ENCODE results near the gene TMEM213. TPM values are rescaled to one million over a fixed set of nuclear protein-coding genes. Genes with fewer than 3 reads are reported as not detected.

The TMEM213 gene
- total and polyA plus RNA-seq, 2 of the 8 experiments (the other 6 are each of a cell fraction or from before 2014, with no cell fraction given): 0.21 to 0.67 TPM

DNA sequence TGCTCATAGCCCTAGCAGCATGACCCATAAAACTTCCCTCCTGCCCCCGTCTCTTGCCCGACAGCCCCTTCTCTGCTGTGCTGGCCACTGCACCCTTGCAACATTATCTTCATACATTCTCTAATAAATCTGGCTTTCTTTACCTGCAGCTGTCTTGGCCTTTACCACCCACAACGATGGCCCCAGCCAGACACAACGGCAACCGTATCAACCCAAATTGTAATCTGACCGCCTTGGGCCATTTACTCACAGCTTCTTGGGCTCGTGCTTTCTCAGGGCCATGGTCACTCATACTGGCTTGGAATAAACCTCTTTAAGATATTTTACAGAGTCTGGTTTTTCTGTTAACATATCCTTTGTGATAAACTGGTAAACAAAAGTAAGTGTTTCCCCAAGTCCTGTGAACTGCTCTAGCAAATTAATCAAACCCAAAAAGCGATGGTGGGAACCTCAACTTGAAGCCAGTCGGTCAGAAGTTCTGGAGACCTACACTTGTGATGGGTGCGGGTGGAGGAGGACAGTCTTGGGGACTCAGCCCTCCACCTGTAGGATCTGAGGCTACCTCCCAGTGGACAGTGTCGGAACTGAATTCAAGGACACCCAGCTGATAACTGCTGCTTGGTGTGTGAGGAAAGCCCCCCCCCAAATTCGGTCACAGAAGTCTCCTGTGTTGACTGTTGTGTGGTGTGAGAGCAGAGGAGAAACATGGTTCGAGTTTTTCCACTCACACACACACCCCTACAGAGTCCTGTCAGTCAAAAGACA lies 87.8 kb downstream of the TMEM213 start:
- Histone ChIP-seq H2AK5ac (ENCODE audit: low read depth, low read length) (no peak overlapping the region), H3K27ac (ENCODE audit: low read depth, low read length) (no peak overlapping the region), H4K8ac (ENCODE audit: extremely low read depth, insufficient read depth, low read length) (no peak overlapping the region), H4K91ac (replicated peaks; ENCODE audit: insufficient read length, low read length) (no peak overlapping the region), H3K18ac (ENCODE audit: extremely low read depth, low read length) (no peak overlapping the region), H3K79me1 (ENCODE audit: low read depth, low read length) (no peaks in the 10 kb centered on the region; the same call in 1 of the 2 replicates), H2BK120ac (replicated peaks; ENCODE audit: low read depth, low read length) (no peak overlapping the region), H2BK15ac (ENCODE audit: low read length) (no peak overlapping the region), H3K23me2 (ENCODE audit: low read depth, low read length) (no peaks in the 10 kb centered on the region), H3K23ac (ENCODE audit: insufficient read length) (no peak overlapping the region), H3K14ac (ENCODE audit: insufficient read length) (no peak overlapping the region), H4K20me1 (replicated peaks in 1 of 2; ENCODE audit: control insufficient read depth in 1 of 2, insufficient read depth in 2 of 2, low read length in 2 of 2) (no peaks in the 10 kb centered on the region), H3K4ac (replicated peaks; ENCODE audit: insufficient read length, low read depth, low read length) (no peak overlapping the region), H2BK12ac (ENCODE audit: low read depth, low read length) (no peak overlapping the region), H3K9me3 (ENCODE audit: insufficient read depth in 2 of 2, low read depth in 1 of 2, low read length in 1 of 2) (no peaks in the 10 kb centered on the region), H3K4me3 (ENCODE audit: extremely low read depth in 1 of 4, insufficient read depth in 2 of 4, low read depth in 3 of 4, low read length in 4 of 4) (no peak overlapping the region), H3K79me2 (ENCODE audit: control insufficient read depth in 1 of 2, insufficient read depth in 2 of 2, low read length in 2 of 2) (no peaks in the 10 kb centered on the region), H2AFZ (ENCODE audit: low read length) (no peak overlapping the region), H3K56ac (replicated peaks; ENCODE audit: insufficient read length, low read depth, low read length) (no peak overlapping the region), H3K4me1 (replicated peaks in 1 of 4; ENCODE audit: control insufficient read depth in 3 of 4, insufficient read depth in 4 of 4, low read length in 3 of 4) (no peaks in the 10 kb centered on the region), H3K36me3 (ENCODE audit: control insufficient read depth in 2 of 4, insufficient read depth in 4 of 4, low read length in 3 of 4) (peaks cover 0 to 2% (median 0%) of the 10 kb centered on the region in 4 experiments; a peak in 2 of 8 replicates), H3K27me3 (replicated peaks in 1 of 4; ENCODE audit: control insufficient read depth in 3 of 4, extremely low read depth in 1 of 4, insufficient read depth in 3 of 4, low read length in 3 of 4) (no peaks in the 10 kb centered on the region), H2BK20ac (ENCODE audit: low read length) (no peak overlapping the region), H4K5ac (ENCODE audit: insufficient read length, low read depth, low read length) (no peak overlapping the region), H3K9ac (replicated peaks in 1 of 4; ENCODE audit: extremely low read depth in 1 of 4, low read depth in 3 of 4, low read length in 3 of 4) (no peak overlapping the region), H3K4me2 (ENCODE audit: insufficient read depth in 1 of 2, low read depth in 2 of 2, low read length in 2 of 2) (no peak overlapping the region), H2BK5ac (ENCODE audit: low read depth, low read length) (no peak overlapping the region)
- CTCF ChIA-PET (ENCODE audit: partially characterized antibody): interaction anchor here (0.6 to 3.6 kb wide), 26 partner anchors 8 to 271 kb away, joined by 3 to 21 read pairs (median 4); no protein-coding TSS in a partner anchor
- FAIRE-seq (no peak), DNase-seq (ENCODE audit: low read depth in 1 of 2, low spot score in 2 of 2) (no peak)
- TF ChIP-seq POU5F1 (IDR thresholded peaks at IDR 0.05; ENCODE audit: low read depth, low read length) (no peak), RAD21 (IDR thresholded peaks at IDR 0.05 in 1 of 2, conservative IDR thresholded peaks at IDR 0.05 in 1 of 2; ENCODE audit: low read depth in 2 of 2, low read length in 2 of 2) (peak in 1 of 2 experiments; percentile 40; a peak in 2 of 4 replicates)
- TF ChIP-seq, protein P1, sequence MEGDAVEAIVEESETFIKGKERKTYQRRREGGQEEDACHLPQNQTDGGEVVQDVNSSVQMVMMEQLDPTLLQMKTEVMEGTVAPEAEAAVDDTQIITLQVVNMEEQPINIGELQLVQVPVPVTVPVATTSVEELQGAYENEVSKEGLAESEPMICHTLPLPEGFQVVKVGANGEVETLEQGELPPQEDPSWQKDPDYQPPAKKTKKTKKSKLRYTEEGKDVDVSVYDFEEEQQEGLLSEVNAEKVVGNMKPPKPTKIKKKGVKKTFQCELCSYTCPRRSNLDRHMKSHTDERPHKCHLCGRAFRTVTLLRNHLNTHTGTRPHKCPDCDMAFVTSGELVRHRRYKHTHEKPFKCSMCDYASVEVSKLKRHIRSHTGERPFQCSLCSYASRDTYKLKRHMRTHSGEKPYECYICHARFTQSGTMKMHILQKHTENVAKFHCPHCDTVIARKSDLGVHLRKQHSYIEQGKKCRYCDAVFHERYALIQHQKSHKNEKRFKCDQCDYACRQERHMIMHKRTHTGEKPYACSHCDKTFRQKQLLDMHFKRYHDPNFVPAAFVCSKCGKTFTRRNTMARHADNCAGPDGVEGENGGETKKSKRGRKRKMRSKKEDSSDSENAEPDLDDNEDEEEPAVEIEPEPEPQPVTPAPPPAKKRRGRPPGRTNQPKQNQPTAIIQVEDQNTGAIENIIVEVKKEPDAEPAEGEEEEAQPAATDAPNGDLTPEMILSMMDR (IDR thresholded peaks at IDR 0.05; ENCODE audit: control extremely low read depth in 1 of 3, insufficient read depth in 1 of 3, low read depth in 1 of 3, low read length in 3 of 3): peak; percentile 20 to 45 (median 29); a peak in 3 of 4 replicates
- POLR2A ChIA-PET (ENCODE audit: partially characterized antibody): interaction anchor here (1.2 kb wide), 1 partner anchor 226 kb away, joined by 5 read pairs; no protein-coding TSS in a partner anchor
- WGBS, 2 experiments (ENCODE audit: extremely low coverage in 1 of 2, insufficient coverage in 1 of 2, insufficient read length in 1 of 2, insufficient replicate concordance in 2 of 2, low coverage in 1 of 2, low lambda C conversion rate in 2 of 2, missing lambda C conversion rate in 1 of 2): 91% methylated on average over 13 of the region's 13 CpGs; no CpG with 5 or more reads in 1 of the 2 experiments

Data from H1 (cell line).